Erythroblast (primary cell): ENCODE data around the gene C5orf52.

Experiments used
- GATA1 ChIP-seq: IDR thresholded peaks from 2 replicates; pipeline ENCODE4 v1.6.1; 2011; ENCODE audit warnings: low read depth, mild to moderate bottlenecking, control low read depth, low read length, moderate library complexity
- POLR2A ChIP-seq: IDR thresholded peaks from 2 replicates; pipeline ENCODE4 v1.6.1; 2011; ENCODE audit warnings: mild to moderate bottlenecking, low read length

- TF ChIP-seq POLR2A (no peak), GATA1 (no peak)
Measured at GRCh38 chr5:157671592-157672330, 428 bp downstream of the C5orf52 start.
